ENCODE results near the gene TMEM39A. TPM values are rescaled to one million over a fixed set of nuclear protein-coding genes. Genes with fewer than 3 reads are reported as not detected.

TMEM39A gene
- total RNA-seq, 4 donors from 2014 or later: 7.1 to 38.4 (median 32.1) TPM

- TF ChIP-seq EP300 (IDR thresholded peaks at IDR 0.05; ENCODE audit: low read depth): no peak
- no peak for TF ChIP-seq POLR2AphosphoS5 (IDR thresholded peaks at IDR 0.05)
- TF ChIP-seq POLR2A (IDR thresholded peaks at IDR 0.05): no peak
- no peak for TF ChIP-seq CTCF (IDR thresholded peaks at IDR 0.05)
- H3K27me3 ChIP-seq: no peaks in the 10 kb centered on the region
- H3K4me1 ChIP-seq: no peaks in the 10 kb centered on the region
- no peaks in the 10 kb centered on the region for H3K9me3 ChIP-seq
- H3K27ac ChIP-seq: peak overlapping the region in 1 of 4 donors; percentile 22
- DNase-seq: no peak
- 81 to 82% methylated on average over 1 to 2 of the region's 2 CpGs for WGBS, 2 donors (ENCODE audit: low coverage in 1 of 2)
- no peak overlapping the region for H3K4me3 ChIP-seq
- peaks cover 0 to 6% (median 2%) of the 10 kb centered on the region in 4 donors for H3K36me3 ChIP-seq
- in situ Hi-C loops (cut with MboI; ENCODE audit: low pct_ligation_motif_present in 1 of 4, low pct_unique_long_range_greater_than_20kb in 1 of 4, low sequenced_read_pairs in 3 of 4) (loop anchor here in 1 of 4 donors (25.0 kb wide), 1 partner anchor 509 kb away; no protein-coding TSS in a partner anchor), intact Hi-C loops (cut with DNase I; ENCODE audit: low total_unique reads) (no loop called here)
These were observed 67.5 kb downstream of the TMEM39A start for GRCh38 chr3:119395923-119396358.

DNA sequence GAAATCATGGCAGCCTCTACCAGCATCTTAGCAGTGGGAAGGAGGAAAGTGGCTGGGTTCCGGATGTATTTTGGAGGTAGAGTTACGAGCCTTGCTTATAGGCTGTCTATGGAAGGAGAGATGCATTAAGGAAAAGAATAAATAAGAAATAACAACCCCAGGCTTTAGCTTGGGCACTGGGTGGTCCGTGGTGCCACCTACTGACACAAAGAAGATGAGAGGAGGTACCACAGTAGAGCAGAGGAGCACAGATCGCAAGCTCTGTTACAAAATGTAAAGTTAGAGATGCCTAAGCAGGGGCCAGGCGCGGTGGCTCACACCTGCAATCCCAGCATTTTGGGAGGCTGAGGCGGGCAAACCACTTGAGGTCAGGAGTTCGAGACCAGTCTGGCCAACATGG is 74.8 kb downstream of the TMEM39A start:
- WGBS, 2 donors (ENCODE audit: low coverage in 1 of 2): 61 to 94% methylated on average over 3 to 8 of the region's 8 CpGs
- H3K4me3 ChIP-seq: no peak overlapping the region
- no peak overlapping the region for H3K27ac ChIP-seq
- in situ Hi-C loops (cut with MboI; ENCODE audit: low pct_ligation_motif_present in 1 of 4, low pct_unique_long_range_greater_than_20kb in 1 of 4, low sequenced_read_pairs in 3 of 4) (loop anchor here in 1 of 4 donors (25.0 kb wide), 1 partner anchor 501 kb away; no protein-coding TSS in a partner anchor), intact Hi-C loops (cut with DNase I; ENCODE audit: low total_unique reads) (no loop called here)
- H3K27me3 ChIP-seq: no peaks in the 10 kb centered on the region
- H3K9me3 ChIP-seq: no peaks in the 10 kb centered on the region
- DNase-seq: no peak
- no peaks in the 10 kb centered on the region for H3K4me1 ChIP-seq
- no peaks in the 10 kb centered on the region for H3K36me3 ChIP-seq
- TF ChIP-seq CTCF (IDR thresholded peaks at IDR 0.05) (peak in 2 of 5 experiments; percentile 15 to 28), EP300 (IDR thresholded peaks at IDR 0.05; ENCODE audit: low read depth) (no peak)

- no peak for TF ChIP-seq POLR2A (IDR thresholded peaks at IDR 0.05)
- no peak for TF ChIP-seq EP300 (IDR thresholded peaks at IDR 0.05; ENCODE audit: low read depth)
- no peak for TF ChIP-seq POLR2AphosphoS5 (IDR thresholded peaks at IDR 0.05)
- no peak for TF ChIP-seq CTCF (IDR thresholded peaks at IDR 0.05)
- H3K9me3 ChIP-seq: no peaks in the 10 kb centered on the region
- H3K4me3 ChIP-seq: no peak overlapping the region
- no peaks in the 10 kb centered on the region for H3K4me1 ChIP-seq
- intact Hi-C loops (cut with DNase I; ENCODE audit: low total_unique reads): no loop called here
- no peaks in the 10 kb centered on the region for H3K36me3 ChIP-seq
- WGBS, 2 donors (ENCODE audit: low coverage in 1 of 2): 73 to 92% methylated on average over 2 to 7 of the region's 7 CpGs
- in situ Hi-C loops (cut with MboI; ENCODE audit: low pct_ligation_motif_present in 1 of 4, low pct_unique_long_range_greater_than_20kb in 1 of 4, low sequenced_read_pairs in 3 of 4): loop anchor here in 1 of 4 donors (25.0 kb wide), 1 partner anchor 495 kb away; no protein-coding TSS in a partner anchor
- DNase-seq: no peak
- H3K27ac ChIP-seq: no peak overlapping the region
- H3K27me3 ChIP-seq: no peaks in the 10 kb centered on the region
These were observed 81.3 kb downstream of the TMEM39A start for GRCh38 chr3:119382134-119382533.

DNA sequence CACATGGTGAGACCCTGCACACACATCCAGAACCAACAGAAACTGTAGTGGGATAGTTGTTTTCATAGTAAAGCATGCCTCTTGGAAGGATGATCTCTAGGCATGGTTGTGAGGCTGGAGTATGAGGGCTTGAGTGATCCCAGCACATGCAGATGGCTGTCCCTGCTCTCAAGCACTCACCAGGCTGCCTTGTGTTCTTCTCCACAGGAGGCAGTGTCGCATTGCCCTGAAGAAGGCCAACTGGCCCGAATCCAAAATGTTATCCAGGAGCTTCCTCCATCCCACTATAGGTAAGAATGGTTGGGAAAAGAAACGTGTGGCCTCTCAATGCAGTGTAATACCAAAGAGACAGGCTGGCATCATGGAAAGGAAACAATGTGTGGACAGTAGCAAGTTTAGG is 82.7 kb downstream of the TMEM39A start:
- no peak overlapping the region for H3K4me3 ChIP-seq
- no peaks in the 10 kb centered on the region for H3K27me3 ChIP-seq
- 64% methylated on average over 3 of the region's 3 CpGs; no CpG with 5 or more reads in 1 of the 2 donors for WGBS, 2 donors (ENCODE audit: low coverage in 1 of 2)
- no peak for DNase-seq
- TF ChIP-seq EP300 (IDR thresholded peaks at IDR 0.05; ENCODE audit: low read depth) (no peak), POLR2AphosphoS5 (IDR thresholded peaks at IDR 0.05) (no peak), CTCF (IDR thresholded peaks at IDR 0.05) (no peak)
- no peaks in the 10 kb centered on the region for H3K4me1 ChIP-seq
- intact Hi-C loops (cut with DNase I; ENCODE audit: low total_unique reads): no loop called here
- no peak overlapping the region for H3K27ac ChIP-seq
- H3K9me3 ChIP-seq: no peaks in the 10 kb centered on the region
- H3K36me3 ChIP-seq: no peaks in the 10 kb centered on the region
- in situ Hi-C loops (cut with MboI; ENCODE audit: low pct_ligation_motif_present in 1 of 4, low pct_unique_long_range_greater_than_20kb in 1 of 4, low sequenced_read_pairs in 3 of 4): loop anchor here in 1 of 4 donors (25.0 kb wide), 1 partner anchor 493 kb away; no protein-coding TSS in a partner anchor

Other genes with a start within 250 kb of the TMEM39A start
- gene B4GALT4, start 222.7 kb downstream of the TMEM39A start, total RNA-seq: 10 to 100 TPM; 27.7 to 54.2 (median 52.0) TPM
- 10 to 100 TPM in 2 of 4 donors, 1 to 10 TPM in 2; 6.7 to 68.5 (median 9.6) TPM for gene ARHGAP31, start 169.2 kb downstream of the TMEM39A start, total RNA-seq
- gene POGLUT1, start 5.3 kb upstream of the TMEM39A start, total RNA-seq: 10 to 100 TPM in 2 of 4 donors, 1 to 10 TPM in 2; 1.5 to 16.7 (median 8.4) TPM
- 10 to 100 TPM; 25.7 to 50.8 (median 35.0) TPM for gene TIMMDC1, start 34.9 kb upstream of the TMEM39A start, total RNA-seq
- gene CD80, start 96.0 kb upstream of the TMEM39A start, total RNA-seq: 10 to 100 TPM in 1 of 4 donors, 1 to 10 TPM in 1, not detected in 2; 2.4 to 13.8 TPM
- 1 to 10 TPM; 1.8 to 2.4 (median 2.3) TPM for gene ADPRH, start 115.9 kb upstream of the TMEM39A start, total RNA-seq
- 1 to 10 TPM in 2 of 4 donors, under 1 TPM in 1, not detected in 1; 0.95 to 3.2 (median 2.2) TPM for gene PLA1A, start 134.3 kb upstream of the TMEM39A start, total RNA-seq
- 10 to 100 TPM; 15.0 to 17.7 (median 15.6) TPM for gene POPDC2, start 197.0 kb upstream of the TMEM39A start, total RNA-seq
- 10 to 100 TPM in 2 of 4 donors, 1 to 10 TPM in 2; 2.2 to 49.2 (median 24.2) TPM for gene COX17, start 213.8 kb upstream of the TMEM39A start, total RNA-seq
- 1 to 10 TPM in 2 of 4 donors, not detected in 2; 1.4 to 5.4 TPM for gene CFAP91, start 239.4 kb upstream of the TMEM39A start, total RNA-seq

Data from transverse colon (tissue), 4 donors.